HepG2 (cell line): ENCODE measurements around the gene NTS.

Source experiments
- EZH2 ChIP-seq: conservative IDR thresholded peaks from 2 replicates; pipeline ENCODE4 v1.6.1; 2012; ENCODE audit warnings: mild to moderate bottlenecking, low read depth, low read length, moderate library complexity
- HDAC2 ChIP-seq: sonication (generic); formaldehyde crosslinking; IDR thresholded peaks from 2 replicates; pipeline ENCODE4 v1.4.0; 2020; ENCODE audit warnings: missing genetic modification reagents
- NFYC ChIP-seq: IDR thresholded peaks from 2 replicates; pipeline ENCODE4 v1.6.1; 2016; ENCODE audit warnings: missing genetic modification reagents, missing compliant biosample characterization
- ZBTB8A ChIP-seq: sonication (generic); formaldehyde crosslinking; IDR thresholded peaks from 2 replicates; pipeline ENCODE4 v1.4.0; 2020; ENCODE audit warnings: mild to moderate bottlenecking, low read depth, missing genetic modification reagents, borderline replicate concordance
- ZNF143 ChIP-seq: sonication (generic); formaldehyde crosslinking; IDR thresholded peaks from 2 replicates; pipeline ENCODE4 v1.4.0; 2020; ENCODE audit warnings: missing genetic modification reagents
- TF ChIP-seq, protein P1 (sequence below): sonication (generic); formaldehyde crosslinking; IDR thresholded peaks from 2 replicates; pipeline ENCODE4 v1.5.0; 2020; ENCODE audit warnings: missing genetic modification reagents, mild to moderate bottlenecking, borderline replicate concordance

DNA sequence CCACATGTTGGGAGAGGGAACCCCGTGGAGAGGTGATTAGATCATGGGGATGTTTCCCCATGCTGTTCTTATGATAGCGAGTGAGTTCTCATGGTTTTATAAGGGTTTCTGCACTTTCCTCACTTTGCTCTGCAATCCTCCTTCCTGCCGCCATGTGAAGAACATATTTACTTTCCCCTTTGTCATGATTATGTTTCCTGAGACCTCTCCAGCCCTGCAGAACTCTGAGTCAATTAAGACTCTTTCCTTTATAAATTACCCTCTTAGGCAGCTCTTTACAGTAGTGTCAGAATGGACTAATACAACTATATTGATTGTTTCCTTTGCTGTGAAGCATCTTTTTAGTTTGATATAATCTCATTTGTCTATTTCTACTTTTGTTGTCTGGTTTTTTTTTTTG lies 24.8 kb upstream of the NTS start:
- TF ChIP-seq ZNF143 (CRISPR knock-in tag) (no peak), HDAC2 (CRISPR knock-in tag) (no peak), EZH2 (no peak), ZBTB8A (CRISPR knock-in tag) (no peak), NFYC (no peak)
- TF ChIP-seq, protein P1, sequence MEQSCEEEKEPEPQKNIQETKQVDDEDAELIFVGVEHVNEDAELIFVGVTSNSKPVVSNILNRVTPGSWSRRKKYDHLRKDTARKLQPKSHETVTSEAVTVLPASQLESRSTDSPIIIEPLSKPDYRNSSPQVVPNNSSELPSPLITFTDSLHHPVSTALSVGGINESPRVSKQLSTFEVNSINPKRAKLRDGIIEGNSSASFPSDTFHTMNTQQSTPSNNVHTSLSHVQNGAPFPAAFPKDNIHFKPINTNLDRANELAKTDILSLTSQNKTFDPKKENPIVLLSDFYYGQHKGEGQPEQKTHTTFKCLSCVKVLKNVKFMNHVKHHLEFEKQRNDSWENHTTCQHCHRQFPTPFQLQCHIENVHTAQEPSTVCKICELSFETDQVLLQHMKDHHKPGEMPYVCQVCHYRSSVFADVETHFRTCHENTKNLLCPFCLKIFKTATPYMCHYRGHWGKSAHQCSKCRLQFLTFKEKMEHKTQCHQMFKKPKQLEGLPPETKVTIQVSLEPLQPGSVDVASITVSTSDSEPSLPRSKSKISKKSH (CRISPR knock-in tag), result no peak
